K562 (cell line): ENCODE data around the gene H2BK1. TPM values are rescaled to one million over a fixed set of nuclear protein-coding genes. Genes with fewer than 3 reads are reported as not detected.

ENCODE experiments used
- ATF3 ChIP-seq, 2 experiments: fragments of 450-650 bp in 1 of 2; sonication (generic) in 1 of 2; formaldehyde crosslinking in 1 of 2; IDR thresholded peaks in 1 of 2; conservative IDR thresholded peaks in 1 of 2; 2 replicates each; pipeline versions ENCODE4 v1.6.1 to v1.8.1; 2016 to 2023; ENCODE audit warnings: mild to moderate bottlenecking in 2 of 2, moderate library complexity in 2 of 2, inconsistent platforms in 1 of 2, missing genetic modification reagents in 1 of 2
- CHD7 ChIP-seq: fragments of 200-600 bp; sonication (generic); IDR thresholded peaks from one replicate; pipeline ENCODE4 v1.6.1; 2012; ENCODE audit warnings: mild to moderate bottlenecking, low read depth, low read length, inconsistent platforms
- E2F6 ChIP-seq, 2 experiments: IDR thresholded peaks; 2 replicates each; pipeline ENCODE4 v1.6.1; 2011; ENCODE audit warnings: borderline replicate concordance in 1 of 2, control low read depth in 1 of 2, low read depth in 1 of 2, low read length in 1 of 2, mild to moderate bottlenecking in 1 of 2, mixed read lengths in 1 of 2, moderate library complexity in 1 of 2; ENCODE audit not compliant: insufficient read depth in 1 of 2, insufficient read length in 1 of 2, poor library complexity in 1 of 2, severe bottlenecking in 1 of 2; ENCODE audit errors: extremely low read depth in 1 of 2
- FOS ChIP-seq: IDR thresholded peaks from 3 replicates; pipeline ENCODE4 v1.6.1; 2011; ENCODE audit not compliant: insufficient read length; ENCODE audit errors: extremely low read depth
- KDM1A ChIP-seq, 2 experiments: fragments of 450-650 bp; IDR thresholded peaks; 2 replicates each; pipeline ENCODE4 v1.6.1; 2016; ENCODE audit warnings: mild to moderate bottlenecking in 2 of 2
- MBD2 ChIP-seq: sonication (generic); IDR thresholded peaks from 2 replicates; pipeline ENCODE4 v1.6.1; 2016; ENCODE audit warnings: low read depth, borderline replicate concordance
- ZBTB34 ChIP-seq: fragments of 250-450 bp; sonication (Bioruptor Pico); IDR thresholded peaks from 2 replicates; pipeline ENCODE4 v1.8.0; 2021; ENCODE audit warnings: mild to moderate bottlenecking, moderate library complexity
- ZNF282 ChIP-seq: sonication (generic); formaldehyde crosslinking; IDR thresholded peaks from 2 replicates; pipeline ENCODE4 v1.8.1; 2023; ENCODE audit warnings: missing genetic modification reagents
- ZNF696 ChIP-seq: fragments of 250-450 bp; sonication (Bioruptor Pico); conservative IDR thresholded peaks from 2 replicates; pipeline ENCODE4 v1.4.0; 2020; ENCODE audit warnings: mild to moderate bottlenecking, moderate library complexity
- ZNF764 ChIP-seq: fragments of 250-450 bp; sonication (Bioruptor Pico); IDR thresholded peaks from 2 replicates; pipeline ENCODE4 v1.4.0; 2020; ENCODE audit warnings: low read depth, mild to moderate bottlenecking, moderate library complexity
- ZSCAN29 ChIP-seq: fragments of 450-650 bp; IDR thresholded peaks from 2 replicates; pipeline ENCODE4 v1.6.1; 2017
- polyA plus RNA-seq, 8 experiments: library from polyadenylated mRNA; depleted of rRNA in 4 of 8; stranded (reverse) in 5 of 8; unstranded in 3 of 8; fragments of >200 nt; fragmentation: Nextera tagmentation in 2 of 8; fragmentation: Illumina TruSeq in 1 of 8; extraction: Ambion mirVana in 2 of 8; extraction: Trizol in 1 of 8; gene quantifications; 2 replicates each; pipeline versions ENCODE4 v1.2.1 to v1.2.3, GENCODE V29; 2011 to 2014; ENCODE audit warnings: inconsistent platforms in 1 of 8, missing spikeins in 1 of 8
- total RNA-seq, 7 experiments: library from RNA; depleted of rRNA in 6 of 7; stranded (reverse); fragments of >200 nt in 6 of 7; fragmentation: Illumina TruSeq in 2 of 7; extraction: Trizol in 2 of 7; gene quantifications; 2 replicates each; pipeline versions ENCODE4 v1.2.1 to v1.2.3, GENCODE V29; 2011 to 2021; ENCODE audit warnings: low replicate concordance in 1 of 7

Gene H2BK1
- total and polyA plus RNA-seq, 9 of the 15 experiments (the other 6 are each of a cell fraction or from before 2014, with no cell fraction given), result not detected

DNA sequence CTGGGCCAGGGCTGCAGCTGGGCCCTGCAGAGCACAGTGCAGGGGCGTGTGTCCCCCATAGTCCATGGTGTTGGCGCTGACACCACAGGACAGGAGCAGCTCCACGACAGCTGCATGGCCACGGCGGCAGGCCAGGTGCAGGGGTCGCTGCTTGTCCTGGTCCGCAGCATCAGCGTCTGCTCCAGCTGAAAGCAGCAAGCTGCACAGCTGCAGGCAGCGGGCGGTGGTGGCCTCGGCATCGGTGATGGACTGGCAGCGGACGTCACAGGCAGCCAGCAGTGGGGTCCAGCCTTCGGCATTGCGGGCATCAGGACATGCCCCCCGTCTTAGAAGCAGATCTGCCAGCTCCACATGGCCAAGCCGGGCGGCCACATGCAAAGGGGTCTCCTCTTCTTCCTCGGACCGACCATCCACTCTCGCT lies 29.3 kb downstream of the H2BK1 start (continued):
- no peak for TF ChIP-seq CHD7
- no peak for TF ChIP-seq FOS
- TF ChIP-seq ZNF764 (CRISPR knock-in tag), result no peak
- no peak for TF ChIP-seq ZBTB34
- no peak for TF ChIP-seq KDM1A (IDR thresholded peaks at IDR 0.05)
- no peak for TF ChIP-seq ZNF282 (CRISPR knock-in tag)
- TF ChIP-seq MBD2, result no peak
- TF ChIP-seq ATF3 (IDR thresholded peaks at IDR 0.05), result no peak
- TF ChIP-seq ATF3 (CRISPR knock-in tag; conservative IDR thresholded peaks at IDR 0.05), result no peak
- TF ChIP-seq ZSCAN29, result no peak
- no peak for TF ChIP-seq E2F6 (IDR thresholded peaks at IDR 0.05; ENCODE audit: borderline replicate concordance in 1 of 2, extremely low read depth in 1 of 2, insufficient read depth in 1 of 2, insufficient read length in 1 of 2, low read depth in 1 of 2, low read length in 1 of 2, poor library complexity in 1 of 2, severe bottlenecking in 1 of 2)
- TF ChIP-seq ZNF696 (CRISPR knock-in tag), result no peak
